Neuronal stem cell (in vitro differentiated cells): ENCODE results near the gene SMIM29. TPM values are rescaled to one million over a fixed set of nuclear protein-coding genes. Genes with fewer than 3 reads are reported as not detected.

Experiments used
- DNase-seq: peaks from one replicate; pipeline ENCODE4 v3.0.0-alpha.2; 2013; ENCODE audit warnings: low spot score
- H2AFZ ChIP-seq: one replicate; pipeline ENCODE4 v1.6.1; 2013; ENCODE audit warnings: mild to moderate bottlenecking, low read length, inconsistent platforms
- H2AK5ac ChIP-seq: 2 replicates; pipeline ENCODE4 v1.6.1; 2013; ENCODE audit warnings: low read depth, mild to moderate bottlenecking, inconsistent platforms, low read length, moderate library complexity, mixed read lengths
- H2BK120ac ChIP-seq: 2 replicates; pipeline ENCODE4 v1.6.1; 2013; ENCODE audit warnings: low read depth, mild to moderate bottlenecking, inconsistent platforms, low read length, moderate library complexity, mixed read lengths
- H2BK12ac ChIP-seq: one replicate; pipeline ENCODE4 v1.6.1; 2013; ENCODE audit warnings: low read length, inconsistent platforms
- H2BK15ac ChIP-seq: 2 replicates; pipeline ENCODE4 v1.6.1; 2013; ENCODE audit warnings: mild to moderate bottlenecking, low read length, inconsistent platforms, mixed read lengths
- H2BK5ac ChIP-seq: one replicate; pipeline ENCODE4 v1.6.1; 2013; ENCODE audit warnings: inconsistent platforms, mild to moderate bottlenecking, low read length, moderate library complexity
- H3K14ac ChIP-seq: one replicate; pipeline ENCODE4 v1.6.1; 2013; ENCODE audit warnings: low read length, inconsistent platforms
- H3K18ac ChIP-seq: 2 replicates; pipeline ENCODE4 v1.6.1; 2013; ENCODE audit warnings: low read length, inconsistent platforms
- H3K23ac ChIP-seq: 2 replicates; pipeline ENCODE4 v1.6.1; 2013; ENCODE audit warnings: low read depth, mild to moderate bottlenecking, mixed read lengths, low read length, inconsistent platforms; ENCODE audit not compliant: poor library complexity
- H3K27ac ChIP-seq: replicated peaks from 3 replicates; pipeline ENCODE4 v1.5.1; 2013; ENCODE audit warnings: low read length, inconsistent platforms
- H3K27me3 ChIP-seq, 3 experiments: 2 replicates each; pipeline ENCODE4 v1.6.1; 2013; ENCODE audit warnings: low read length in 3 of 3, mild to moderate bottlenecking in 2 of 3, inconsistent platforms in 1 of 3, low read depth in 1 of 3, mixed read lengths in 1 of 3, moderate library complexity in 1 of 3; ENCODE audit not compliant: control insufficient read depth in 3 of 3, insufficient read depth in 3 of 3
- H3K36me3 ChIP-seq, 2 donors: replicated peaks in 1 of 2; 2 replicates each; pipeline ENCODE4 v1.6.1; 2013; ENCODE audit warnings: low read length in 2 of 2; ENCODE audit not compliant: control insufficient read depth in 2 of 2, insufficient read depth in 2 of 2
- H3K4ac ChIP-seq: 2 replicates; pipeline ENCODE4 v1.6.1; 2013; ENCODE audit warnings: inconsistent platforms, mild to moderate bottlenecking, low read length, moderate library complexity
- H3K4me1 ChIP-seq, 2 donors: 1 replicate in 1 of 2; 2 replicates in 1 of 2; pipeline ENCODE4 v1.6.1; 2013; ENCODE audit warnings: low read length in 2 of 2, low read depth in 1 of 2; ENCODE audit not compliant: control insufficient read depth in 2 of 2, insufficient read depth in 1 of 2
- H3K4me2 ChIP-seq: one replicate; pipeline ENCODE4 v1.6.1; 2013; ENCODE audit warnings: mild to moderate bottlenecking, low read length, inconsistent platforms; ENCODE audit not compliant: insufficient read depth, poor library complexity, severe bottlenecking
- H3K4me3 ChIP-seq, 2 donors: 2 replicates each; pipeline ENCODE4 v1.5.1; 2013; ENCODE audit warnings: low read length in 2 of 2, mild to moderate bottlenecking in 2 of 2, inconsistent platforms in 1 of 2, moderate library complexity in 1 of 2
- H3K79me1 ChIP-seq: one replicate; pipeline ENCODE4 v1.6.1; 2013; ENCODE audit warnings: low read depth, mild to moderate bottlenecking, inconsistent platforms, low read length, moderate library complexity
- H3K9ac ChIP-seq: one replicate; pipeline ENCODE4 v1.6.1; 2013; ENCODE audit warnings: mild to moderate bottlenecking, low read depth, low read length, inconsistent platforms; ENCODE audit not compliant: poor library complexity
- H3K9me3 ChIP-seq, 2 donors: replicated peaks in 1 of 2; 2 replicates each; pipeline versions ENCODE3 to v1.6.1; 2013; ENCODE audit warnings: low read length in 2 of 2, mild to moderate bottlenecking in 2 of 2, inconsistent platforms in 1 of 2, low read depth in 1 of 2, mixed read lengths in 1 of 2, moderate library complexity in 1 of 2; ENCODE audit not compliant: control insufficient read depth in 2 of 2, insufficient read depth in 1 of 2
- H4K8ac ChIP-seq: one replicate; pipeline ENCODE4 v1.6.1; 2013; ENCODE audit warnings: low read depth, mild to moderate bottlenecking, inconsistent platforms, low read length, moderate library complexity
- H4K91ac ChIP-seq: one replicate; pipeline ENCODE4 v1.6.1; 2013; ENCODE audit warnings: low read length, low read depth, mild to moderate bottlenecking, inconsistent platforms; ENCODE audit not compliant: poor library complexity
- WGBS, 2 donors: extraction: QIAGEN DNeasy Blood & Tissue Kit; methylation state at CpG; one replicate each; pipeline ENCODE4 v1.1.7; 2013; ENCODE audit warnings: missing lambda C conversion rate in 2 of 2, mixed read lengths in 1 of 2; ENCODE audit not compliant: insufficient read length in 2 of 2, insufficient replicate concordance in 1 of 2; ENCODE audit errors: extremely low coverage in 2 of 2; 5-methylcytosine and 5-hydroxymethylcytosine counted together
- polyA plus RNA-seq, 2 experiments: library from polyadenylated mRNA; stranded (reverse); fragments of 200-250 nt; gene quantifications; one replicate each; pipeline ENCODE4 v1.2.3, GENCODE V29; 2013

The SMIM29 gene
- polyA plus RNA-seq (2013, experiment 1 of 2) = 6.3 TPM
- 6.1 TPM for polyA plus RNA-seq (2013, experiment 2 of 2)

DNA sequence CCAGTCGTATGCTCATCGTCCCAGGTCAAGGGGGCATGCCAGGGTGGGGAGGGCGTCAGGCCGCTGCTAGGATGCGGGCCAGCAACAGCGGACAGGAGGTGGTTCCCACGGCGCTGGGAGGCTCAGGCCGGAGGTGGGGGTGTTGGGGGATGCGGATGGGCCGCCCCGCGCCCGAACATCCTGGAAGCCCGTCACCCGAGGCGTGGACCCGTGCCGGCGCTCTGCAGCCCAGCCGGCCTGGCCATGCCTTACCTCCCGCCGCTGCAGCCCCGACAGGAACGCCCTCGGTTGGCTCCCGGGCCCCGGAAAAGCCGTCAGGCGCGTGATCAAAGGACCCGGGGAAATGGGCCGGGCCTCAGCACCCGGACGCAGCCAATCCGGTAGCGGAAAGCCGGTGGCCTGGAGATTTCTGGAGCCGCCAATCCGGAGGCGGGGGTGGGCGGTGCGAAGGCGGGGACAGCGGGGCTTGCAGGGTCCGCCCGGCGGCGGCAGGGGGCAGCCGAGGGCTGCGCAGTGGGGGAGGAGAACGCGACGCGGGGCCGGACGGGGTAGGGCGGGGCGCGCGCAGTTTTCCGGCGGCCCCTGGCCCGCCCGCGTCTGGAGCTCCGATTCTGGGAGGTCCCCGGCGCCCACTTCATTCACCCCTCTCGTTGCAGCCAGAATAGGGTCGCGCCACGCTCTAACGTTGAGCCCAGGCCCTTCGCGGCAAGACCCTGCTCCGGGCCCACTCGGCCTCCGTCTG, at the start of gene SMIM29:
Gene SMIM29, minus strand, starts transcription at position 280 of the 742 bp plus-strand sequence. CDS start 1,215 bp downstream, outside the sequence.
- Histone ChIP-seq H3K23ac (peak within 1 kb of the TSS; percentile 85), H3K79me1 (peaks cover 2% of the 10 kb centered on the region), H3K27ac (peak within 1 kb of the TSS; percentile 51)

DNA sequence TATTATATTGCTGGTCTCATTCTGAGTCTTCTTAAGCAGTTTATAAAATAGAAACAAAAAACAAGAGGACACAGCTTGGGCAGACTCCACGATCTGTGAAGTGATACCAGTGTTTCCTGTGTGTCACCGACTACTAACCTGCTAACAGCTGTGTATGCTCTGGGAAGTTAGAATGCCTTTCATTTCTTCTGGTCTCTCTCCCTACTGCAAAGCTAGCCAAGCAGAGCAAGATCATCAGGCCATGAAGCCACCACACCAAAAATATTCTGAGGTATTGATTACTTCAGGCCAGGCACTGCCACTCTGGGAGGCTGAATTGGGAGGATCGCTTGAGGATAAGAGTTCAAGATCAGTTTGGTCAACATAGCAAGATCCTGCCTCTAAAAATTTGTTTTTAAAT, 46.9 kb upstream of the SMIM29 start:
- no peaks in the 10 kb centered on the region for H3K9me3 ChIP-seq
- H2BK120ac ChIP-seq = no peak overlapping the region
- no peak overlapping the region for H4K91ac ChIP-seq
- H3K23ac ChIP-seq = no peak overlapping the region
- no peak overlapping the region for H3K9ac ChIP-seq
- H3K18ac ChIP-seq = no peak overlapping the region
- H2AFZ ChIP-seq = no peak overlapping the region
- H4K8ac ChIP-seq = no peak overlapping the region
- no peak overlapping the region for H3K14ac ChIP-seq
- no peak overlapping the region for H3K27ac ChIP-seq
- no peak overlapping the region for H2BK12ac ChIP-seq
- H3K4ac ChIP-seq = no peak overlapping the region
- H3K27me3 ChIP-seq = no peaks in the 10 kb centered on the region
- no peaks in the 10 kb centered on the region for H3K4me1 ChIP-seq
- H3K4me2 ChIP-seq = no peak overlapping the region
- no peaks in the 10 kb centered on the region for H3K79me1 ChIP-seq
- no peak overlapping the region for H2BK15ac ChIP-seq
- DNase-seq = no peak
- WGBS, 2 donors = no CpG with 5 or more reads among the region's 3 CpGs
- no peak overlapping the region for H2AK5ac ChIP-seq
- no peak overlapping the region for H2BK5ac ChIP-seq
- no peak overlapping the region for H3K4me3 ChIP-seq
- peaks cover 2 to 38% of the 10 kb centered on the region in 2 donors for H3K36me3 ChIP-seq

More for the DNA sequence above, at the start of gene SMIM29:
- H3K18ac ChIP-seq = peak within 1 kb of the TSS; percentile 95
- peak within 1 kb of the TSS; percentile 99 for H2AFZ ChIP-seq
- H4K91ac ChIP-seq = no peak within 1 kb of the TSS
- H4K8ac ChIP-seq = peak within 1 kb of the TSS; percentile 52
- H2AK5ac ChIP-seq = peak within 1 kb of the TSS; percentile 38
- DNase-seq = peak; percentile 95
- H3K9me3 ChIP-seq = peaks cover 0 to 1% of the 10 kb centered on the region in 2 donors
- H3K9ac ChIP-seq = peak within 1 kb of the TSS; percentile 95
- H3K36me3 ChIP-seq = peaks cover 3 to 18% of the 10 kb centered on the region in 2 donors
- peak within 1 kb of the TSS; percentile 31 for H2BK120ac ChIP-seq
- peak within 1 kb of the TSS; percentile 94 for H3K14ac ChIP-seq
- H2BK5ac ChIP-seq = peak within 1 kb of the TSS; percentile 90
- WGBS, 2 donors = no CpG with 5 or more reads among the region's 79 CpGs
- no peaks in the 10 kb centered on the region for H3K27me3 ChIP-seq
- peak within 1 kb of the TSS; percentile 93 for H3K4me2 ChIP-seq
- H2BK15ac ChIP-seq = peak within 1 kb of the TSS; percentile 67
- H3K4me3 ChIP-seq = peak within 1 kb of the TSS; percentile 82 to 89
- peaks cover 8 to 9% of the 10 kb centered on the region in 2 donors for H3K4me1 ChIP-seq
- peak within 1 kb of the TSS; percentile 84 for H3K4ac ChIP-seq
- no peak within 1 kb of the TSS for H2BK12ac ChIP-seq

DNA sequence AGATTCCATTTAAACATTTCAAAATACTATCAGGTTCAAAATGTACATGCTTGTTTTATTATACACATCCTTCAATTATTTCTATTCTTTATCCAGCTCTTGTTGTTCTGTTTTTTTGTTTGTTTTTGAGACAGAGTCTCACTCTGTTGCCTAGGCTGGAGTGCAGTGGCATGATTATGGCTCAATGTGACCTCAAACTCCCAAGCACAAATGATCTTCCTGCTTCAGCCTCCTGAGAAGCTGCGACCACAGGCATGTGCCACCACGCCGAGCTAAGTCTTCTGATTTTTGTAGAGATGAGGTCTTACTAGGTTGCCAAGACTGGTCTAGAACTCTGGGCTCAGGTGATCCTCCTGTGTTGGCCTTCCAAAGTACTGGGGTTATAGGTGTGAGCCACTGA, 44.1 kb upstream of the SMIM29 start:
- Histone ChIP-seq H3K27me3 (no peaks in the 10 kb centered on the region), H4K8ac (no peak overlapping the region), H3K4me3 (no peak overlapping the region), H3K18ac (no peak overlapping the region), H3K9me3 (no peaks in the 10 kb centered on the region), H2BK15ac (no peak overlapping the region), H2AFZ (no peak overlapping the region), H2BK120ac (no peak overlapping the region), H3K79me1 (no peaks in the 10 kb centered on the region), H2BK5ac (no peak overlapping the region), H3K23ac (no peak overlapping the region), H3K36me3 (peaks cover 2 to 57% of the 10 kb centered on the region in 2 donors), H2BK12ac (no peak overlapping the region), H4K91ac (no peak overlapping the region), H3K4ac (no peak overlapping the region), H3K14ac (no peak overlapping the region), H3K4me1 (no peaks in the 10 kb centered on the region), H3K9ac (no peak overlapping the region), H2AK5ac (no peak overlapping the region), H3K27ac (no peak overlapping the region), H3K4me2 (no peak overlapping the region)
- no peak for DNase-seq
- WGBS, 2 donors = no CpG with 5 or more reads among the region's 3 CpGs

DNA sequence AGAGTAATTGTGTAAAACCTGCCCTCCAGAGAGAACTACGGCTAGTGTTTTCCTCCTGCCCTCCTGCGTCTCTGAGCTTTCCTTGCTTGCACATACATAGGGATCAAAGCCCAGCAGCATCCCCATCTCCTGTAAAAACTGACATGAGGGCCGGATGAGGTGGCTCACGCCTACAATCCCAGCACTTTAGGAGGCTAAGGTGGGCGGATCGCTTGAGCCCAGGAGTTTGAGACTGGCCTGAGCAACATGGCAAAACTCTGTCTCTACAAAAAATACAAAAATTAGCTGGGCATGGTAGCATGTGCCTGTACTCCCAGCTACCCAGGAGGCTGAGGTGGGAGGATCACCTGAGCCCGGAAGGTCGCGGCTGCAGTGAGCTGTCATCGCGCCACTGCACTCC, 40.3 kb upstream of the SMIM29 start:
- WGBS, 2 donors = no CpG with 5 or more reads among the region's 11 CpGs
- Histone ChIP-seq H3K4me2 (no peak overlapping the region), H3K36me3 (peaks cover 5 to 78% of the 10 kb centered on the region in 2 donors)

More for the DNA sequence above, 40.3 kb upstream of the SMIM29 start:
- Histone ChIP-seq H2BK15ac (no peak overlapping the region), H3K79me1 (no peaks in the 10 kb centered on the region), H2AK5ac (no peak overlapping the region), H3K14ac (no peak overlapping the region), H2BK5ac (no peak overlapping the region), H3K4ac (no peak overlapping the region), H3K23ac (no peak overlapping the region), H3K4me1 (no peaks in the 10 kb centered on the region), H3K18ac (no peak overlapping the region), H3K27ac (no peak overlapping the region), H3K9ac (no peak overlapping the region), H4K8ac (no peak overlapping the region), H2BK120ac (no peak overlapping the region), H3K27me3 (no peaks in the 10 kb centered on the region), H2BK12ac (no peak overlapping the region), H2AFZ (no peak overlapping the region), H3K4me3 (no peak overlapping the region), H4K91ac (no peak overlapping the region), H3K9me3 (no peaks in the 10 kb centered on the region)
- no peak for DNase-seq
